GM19328 (cell line): ENCODE data around the gene PTTG1.

Experiments
- ATAC-seq: cut with Tn5 transposase; IDR thresholded peaks from one replicate; pipeline ENCODE4 v1.9.1; 2021; ENCODE audit warnings: mild to moderate bottlenecking, moderate library complexity; ENCODE audit not compliant: unreplicated experiment

The PTTG1 gene

GRCh38 chr5:160470437-160471361 lies 49.0 kb downstream of the PTTG1 start:
- no peak for ATAC-seq

GRCh38 chr5:160471761-160472160 lies 50.1 kb downstream of the PTTG1 start:
- no peak for ATAC-seq

- no peak for ATAC-seq
Measured at GRCh38 chr5:160472482-160472881, 50.8 kb downstream of the PTTG1 start.

- no peak for ATAC-seq
Measured at GRCh38 chr5:160473681-160474080, 52.0 kb downstream of the PTTG1 start.

GRCh38 chr5:160474084-160474483 lies 52.4 kb downstream of the PTTG1 start:
- no peak for ATAC-seq

GRCh38 chr5:160475864-160476438 lies 54.3 kb downstream of the PTTG1 start:
- ATAC-seq = no peak

- ATAC-seq = no peak
Measured at GRCh38 chr5:160477266-160477970, 55.8 kb downstream of the PTTG1 start.

- ATAC-seq = no peak
Measured at GRCh38 chr5:160478163-160478562, 56.5 kb downstream of the PTTG1 start.
